HepG2 (cell line): ENCODE results near the gene C16orf95. TPM values are rescaled to one million over a fixed set of nuclear protein-coding genes. Genes with fewer than 3 reads are reported as not detected.

Experiments
- ATAC-seq: fragments of 200-7000 bp; cut with Tn5 transposase; 3 replicates; pipeline ENCODE4 v1.9.1; 2020; ENCODE audit warnings: mild to moderate bottlenecking, moderate library complexity
- BruUV-seq: library from RNA; stranded (reverse); fragments of 400-500 nt; replicated peaks from 2 replicates; lab custom pipeline; 2021; lab: Mats Ljungman, UMichigan
- CTCF ChIA-PET: fragments of 300-600 bp; formaldehyde crosslinking; extraction: SDS; loops from one replicate; lab custom pipeline; 2021; ENCODE audit warnings: low total read pairs, inconsistent platforms, low intra/inter-chr PET ratio; lab: Yijun Ruan, JAX
- POLR2A ChIA-PET: fragments of 350-600 bp; sonication (Branson Sonifier 250); formaldehyde crosslinking; loops from one replicate; lab custom pipeline; 2020; ENCODE audit warnings: antibody characterized with exemption, inconsistent platforms; lab: Yijun Ruan, JAX
- DNase-seq: peaks from one replicate; pipeline ENCODE4 v3.0.0-alpha.2; 2015; ENCODE audit warnings: low spot score
- FAIRE-seq: peaks from 3 replicates; lab custom pipeline; 2011; peaks lifted over from hg19 to GRCh38; lab: Jason Lieb, UNC
- H2AFZ ChIP-seq: one replicate; pipeline ENCODE4 v1.6.1; 2011; ENCODE audit warnings: low read length, inconsistent platforms
- H3K27ac ChIP-seq: fragments of 300-600 bp; 3 replicates; pipeline ENCODE4 v1.8.0; 2011; ENCODE audit warnings: mixed run types, mild to moderate bottlenecking, mixed read lengths, low read length, inconsistent platforms; ENCODE audit not compliant: insufficient read depth; ENCODE audit errors: extremely low read length
- H3K27me3 ChIP-seq, 2 experiments: fragments of 200-600 bp in 1 of 2; 2 replicates in 1 of 2; 3 replicates in 1 of 2; pipeline versions ENCODE4 v1.6.0 to v1.8.0; 2011; ENCODE audit warnings: low read length in 2 of 2, mild to moderate bottlenecking in 2 of 2, moderate library complexity in 2 of 2, inconsistent platforms in 1 of 2; ENCODE audit not compliant: insufficient read depth in 2 of 2, control insufficient read depth in 1 of 2
- H3K36me3 ChIP-seq, 2 experiments: fragments of 200-600 bp in 1 of 2; replicated peaks in 1 of 2; 2 replicates in 1 of 2; 3 replicates in 1 of 2; pipeline versions ENCODE4 v1.5.1 to v1.8.0; 2011; ENCODE audit warnings: low read length in 2 of 2, inconsistent platforms in 1 of 2; ENCODE audit not compliant: insufficient read depth in 2 of 2, control insufficient read depth in 1 of 2
- H3K4me1 ChIP-seq: 2 replicates; pipeline ENCODE4 v1.5.1; 2012; ENCODE audit warnings: low read length, inconsistent platforms; ENCODE audit not compliant: insufficient read depth
- H3K4me2 ChIP-seq: 2 replicates; pipeline ENCODE4 v1.6.0; 2011; ENCODE audit warnings: low read depth, low read length, inconsistent platforms
- H3K4me3 ChIP-seq, 3 experiments: fragments of 200-600 bp in 1 of 3; sonication (generic), shearing (Covaris generic) in 1 of 3; replicated peaks in 1 of 3; 2 replicates each; pipeline ENCODE4 v1.5.1; 2011 to 2016; ENCODE audit warnings: low read length in 3 of 3, inconsistent platforms in 2 of 3, low read depth in 2 of 3, mild to moderate bottlenecking in 2 of 3, control low read depth in 1 of 3, mixed read lengths in 1 of 3; ENCODE audit not compliant: insufficient read depth in 1 of 3
- H3K79me2 ChIP-seq: one replicate; pipeline ENCODE4 v1.6.1; 2011; ENCODE audit warnings: low read length, inconsistent platforms; ENCODE audit not compliant: insufficient read depth
- H3K9ac ChIP-seq: 2 replicates; pipeline ENCODE4 v1.6.0; 2011; ENCODE audit warnings: mild to moderate bottlenecking, low read depth, low read length, inconsistent platforms; ENCODE audit not compliant: insufficient read depth
- H3K9me3 ChIP-seq: 2 replicates; pipeline ENCODE4 v1.5.1; 2012; ENCODE audit warnings: mild to moderate bottlenecking, low read length
- H4K20me1 ChIP-seq: 2 replicates; pipeline ENCODE4 v1.6.0; 2011; ENCODE audit warnings: inconsistent platforms, mild to moderate bottlenecking, low read length, moderate library complexity; ENCODE audit not compliant: insufficient read depth
- ARHGAP35 ChIP-seq: sonication (generic); formaldehyde crosslinking; IDR thresholded peaks from 2 replicates; pipeline ENCODE4 v1.9.0; 2022; ENCODE audit warnings: mild to moderate bottlenecking, inconsistent platforms, moderate library complexity, missing genetic modification reagents, borderline replicate concordance
- HDAC6 ChIP-seq: fragments of 200-600 bp; sonication (generic); IDR thresholded peaks from 2 replicates; pipeline ENCODE4 v1.7.0; 2017; ENCODE audit warnings: mild to moderate bottlenecking, antibody characterized with exemption, low read length, low read depth
- HNRNPLL ChIP-seq: fragments of 200-400 bp; formaldehyde crosslinking; IDR thresholded peaks from 2 replicates; pipeline ENCODE4 v1.6.1; 2017; ENCODE audit warnings: mild to moderate bottlenecking, low read depth, low read length; ENCODE audit not compliant: poor library complexity, severe bottlenecking
- KLF16 ChIP-seq, 2 experiments: sonication (generic) in 1 of 2; formaldehyde crosslinking in 1 of 2; IDR thresholded peaks; 2 replicates each; pipeline versions ENCODE4 v1.6.1 to v1.8.0; 2016 to 2023; ENCODE audit warnings: missing genetic modification reagents in 2 of 2, missing compliant biosample characterization in 1 of 2
- MEIS1 ChIP-seq: sonication (generic); formaldehyde crosslinking; IDR thresholded peaks from 2 replicates; pipeline ENCODE4 v1.9.0; 2021; ENCODE audit warnings: mild to moderate bottlenecking, missing genetic modification reagents, moderate library complexity, borderline replicate concordance
- POLR2G ChIP-seq: fragments of 200-400 bp; formaldehyde crosslinking; IDR thresholded peaks from 2 replicates; pipeline ENCODE4 v1.6.1; 2018; ENCODE audit warnings: mild to moderate bottlenecking, low read depth, low read length, moderate library complexity
- RBM22 ChIP-seq: fragments of 200-400 bp; formaldehyde crosslinking; optimal IDR thresholded peaks from 2 replicates; pipeline ENCODE3; 2017; ENCODE audit warnings: mild to moderate bottlenecking, low read length, moderate library complexity
- TOE1 ChIP-seq: sonication (generic); formaldehyde crosslinking; IDR thresholded peaks from 2 replicates; pipeline ENCODE4 v1.4.0; 2020; ENCODE audit warnings: mild to moderate bottlenecking, missing genetic modification reagents
- ZNF30 ChIP-seq: sonication (generic); formaldehyde crosslinking; IDR thresholded peaks from 2 replicates; pipeline ENCODE4 v1.5.0; 2020; ENCODE audit warnings: mild to moderate bottlenecking, missing genetic modification reagents
- ZNF678 ChIP-seq: sonication (generic); formaldehyde crosslinking; IDR thresholded peaks from 2 replicates; pipeline ENCODE4 v1.4.0; 2020; ENCODE audit warnings: mild to moderate bottlenecking, missing genetic modification reagents
- WGBS: methylation state at CpG from one replicate; pipeline ENCODE4 v1.1.6; 2017; ENCODE audit warnings: low lambda C conversion rate; 5-methylcytosine and 5-hydroxymethylcytosine counted together
- in situ Hi-C: cut with HindIII; loops from 2 replicates; pipeline ENCODE4 v1.10.0; 2017; ENCODE audit warnings: low pct_unique_long_range_greater_than_20kb; ENCODE audit not compliant: extremely low pct_ligation_motif_present
- intact Hi-C: fragments of 100-400 bp; cut with micrococcal nuclease; formaldehyde crosslinking; loops from one replicate; pipeline ENCODE4 v1.10.0; 2022; ENCODE audit not compliant: unreplicated experiment
- polyA plus RNA-seq, 8 experiments: library from polyadenylated mRNA; depleted of rRNA in 3 of 8; stranded (reverse) in 7 of 8; unstranded in 1 of 8; fragments of >200 nt; fragmentation: Illumina TruSeq in 4 of 8; extraction: Trizol in 4 of 8; gene quantifications; 2 replicates each; pipeline versions ENCODE4 v1.2.1 to v1.2.3, GENCODE V29; 2011 to 2016; ENCODE audit warnings: low read depth in 4 of 8, missing spikeins in 1 of 8, mixed read lengths in 1 of 8; ENCODE audit not compliant: insufficient read depth in 1 of 8
- total RNA-seq, 5 experiments: library from RNA; depleted of rRNA; stranded (reverse); fragments of >200 nt; fragmentation: Illumina TruSeq; extraction: Trizol; gene quantifications; 2 replicates each; pipeline ENCODE4 v1.2.3, GENCODE V29; 2016; ENCODE audit warnings: low read depth in 1 of 5
- TF ChIP-seq, protein P1 (sequence below): sonication (generic); formaldehyde crosslinking; IDR thresholded peaks from 2 replicates; pipeline ENCODE4 v1.4.0; 2020; ENCODE audit warnings: mild to moderate bottlenecking, missing genetic modification reagents, borderline replicate concordance
- TF ChIP-seq, protein P2 (sequence below): sonication (generic); formaldehyde crosslinking; IDR thresholded peaks from 2 replicates; pipeline ENCODE4 v1.4.0; 2020; ENCODE audit warnings: missing genetic modification reagents
- TF ChIP-seq, protein P3 (sequence below): sonication (generic); formaldehyde crosslinking; IDR thresholded peaks from 2 replicates; pipeline ENCODE4 v1.5.1; 2020; ENCODE audit warnings: mild to moderate bottlenecking, moderate library complexity, missing genetic modification reagents

Gene C16orf95
- total and polyA plus RNA-seq, 2 of the 13 experiments (the other 11 are each of a cell fraction or from before 2014, with no cell fraction given), result 2.8 to 8.6 TPM

DNA sequence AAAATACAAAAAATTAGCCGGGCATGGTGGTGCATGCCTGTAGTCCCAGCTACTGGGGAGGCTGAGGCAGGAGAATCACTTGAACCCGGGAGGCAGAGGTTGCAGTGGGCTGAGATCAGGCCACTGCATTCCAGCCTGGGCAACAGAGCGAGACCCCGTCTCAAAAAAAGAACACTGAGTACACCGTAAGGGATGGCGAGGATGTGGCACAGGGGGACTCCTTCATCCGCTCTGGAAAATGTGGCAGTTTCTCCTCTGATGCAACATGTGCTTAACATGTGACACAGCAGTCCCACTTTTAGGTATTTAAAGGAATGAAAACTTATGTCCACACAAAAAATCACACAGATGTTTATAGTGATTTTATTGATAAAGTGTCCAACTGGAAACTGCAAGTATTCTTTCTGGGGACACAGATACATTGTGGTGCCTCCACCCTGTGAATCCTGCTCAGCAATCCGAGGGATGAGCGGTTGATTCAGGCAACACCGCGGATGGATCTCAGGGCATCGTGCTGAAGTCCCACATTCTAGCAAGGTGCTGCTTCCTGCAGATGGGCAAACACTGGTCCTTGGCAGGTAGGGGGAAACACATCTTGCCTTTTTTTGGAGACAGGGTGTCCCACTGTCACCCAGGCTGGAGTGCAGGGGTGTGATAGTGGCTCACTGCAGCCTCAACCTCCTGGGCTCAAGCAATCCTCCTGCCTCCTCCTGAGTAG lies 3.5 kb upstream of the C16orf95 start (continued):
- TF ChIP-seq HDAC6 (no peak), ZNF30 (CRISPR knock-in tag) (no peak)

DNA sequence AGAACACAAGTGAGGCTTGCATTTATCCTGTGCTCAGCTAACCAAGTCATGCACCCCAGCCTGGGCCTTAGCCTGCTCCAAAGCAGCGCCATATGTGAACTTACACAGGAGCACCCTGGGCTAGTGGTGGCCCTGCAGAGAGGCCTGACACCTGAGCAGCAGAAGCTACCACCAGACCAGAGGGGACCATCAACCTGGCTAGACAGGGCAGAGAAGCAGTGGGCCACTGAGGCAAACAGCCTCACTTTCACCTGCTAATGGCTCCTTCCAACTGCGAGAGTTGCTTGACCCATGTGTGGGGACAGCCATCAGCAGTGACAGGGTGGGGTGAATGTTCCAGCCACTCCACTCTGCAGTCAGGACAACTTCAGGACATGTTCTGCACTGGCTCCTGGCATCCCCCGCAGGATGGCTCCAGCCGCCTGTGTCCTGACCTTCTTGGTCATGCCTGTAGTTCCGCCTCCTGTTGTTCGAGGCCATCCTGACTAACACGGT lies 2.9 kb upstream of the C16orf95 start:
- peaks cover 5 to 18% of the 10 kb centered on the region in 2 experiments; a peak in 3 of 5 replicates for H3K36me3 ChIP-seq
- TF ChIP-seq, protein P1, sequence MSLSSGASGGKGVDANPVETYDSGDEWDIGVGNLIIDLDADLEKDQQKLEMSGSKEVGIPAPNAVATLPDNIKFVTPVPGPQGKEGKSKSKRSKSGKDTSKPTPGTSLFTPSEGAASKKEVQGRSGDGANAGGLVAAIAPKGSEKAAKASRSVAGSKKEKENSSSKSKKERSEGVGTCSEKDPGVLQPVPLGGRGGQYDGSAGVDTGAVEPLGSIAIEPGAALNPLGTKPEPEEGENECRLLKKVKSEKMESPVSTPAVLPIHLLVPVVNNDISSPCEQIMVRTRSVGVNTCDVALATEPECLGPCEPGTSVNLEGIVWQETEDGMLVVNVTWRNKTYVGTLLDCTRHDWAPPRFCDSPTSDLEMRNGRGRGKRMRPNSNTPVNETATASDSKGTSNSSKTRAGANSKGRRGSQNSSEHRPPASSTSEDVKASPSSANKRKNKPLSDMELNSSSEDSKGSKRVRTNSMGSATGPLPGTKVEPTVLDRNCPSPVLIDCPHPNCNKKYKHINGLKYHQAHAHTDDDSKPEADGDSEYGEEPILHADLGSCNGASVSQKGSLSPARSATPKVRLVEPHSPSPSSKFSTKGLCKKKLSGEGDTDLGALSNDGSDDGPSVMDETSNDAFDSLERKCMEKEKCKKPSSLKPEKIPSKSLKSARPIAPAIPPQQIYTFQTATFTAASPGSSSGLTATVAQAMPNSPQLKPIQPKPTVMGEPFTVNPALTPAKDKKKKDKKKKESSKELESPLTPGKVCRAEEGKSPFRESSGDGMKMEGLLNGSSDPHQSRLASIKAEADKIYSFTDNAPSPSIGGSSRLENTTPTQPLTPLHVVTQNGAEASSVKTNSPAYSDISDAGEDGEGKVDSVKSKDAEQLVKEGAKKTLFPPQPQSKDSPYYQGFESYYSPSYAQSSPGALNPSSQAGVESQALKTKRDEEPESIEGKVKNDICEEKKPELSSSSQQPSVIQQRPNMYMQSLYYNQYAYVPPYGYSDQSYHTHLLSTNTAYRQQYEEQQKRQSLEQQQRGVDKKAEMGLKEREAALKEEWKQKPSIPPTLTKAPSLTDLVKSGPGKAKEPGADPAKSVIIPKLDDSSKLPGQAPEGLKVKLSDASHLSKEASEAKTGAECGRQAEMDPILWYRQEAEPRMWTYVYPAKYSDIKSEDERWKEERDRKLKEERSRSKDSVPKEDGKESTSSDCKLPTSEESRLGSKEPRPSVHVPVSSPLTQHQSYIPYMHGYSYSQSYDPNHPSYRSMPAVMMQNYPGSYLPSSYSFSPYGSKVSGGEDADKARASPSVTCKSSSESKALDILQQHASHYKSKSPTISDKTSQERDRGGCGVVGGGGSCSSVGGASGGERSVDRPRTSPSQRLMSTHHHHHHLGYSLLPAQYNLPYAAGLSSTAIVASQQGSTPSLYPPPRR (CRISPR knock-in tag), result 0 out of 2 replicates have a peak, but pooled peaks have one; percentile 35
- TF ChIP-seq RBM22 (peak; percentile 97), KLF16 (CRISPR knock-in tag; IDR thresholded peaks at IDR 0.05) (no peak), POLR2G (peak; percentile 21; the same call in 1 of the 2 replicates), MEIS1 (CRISPR knock-in tag) (peak; percentile 33; the same call in 1 of the 2 replicates), HNRNPLL (no peak), ZNF678 (CRISPR knock-in tag) (no peak), TOE1 (no peak), ARHGAP35 (CRISPR knock-in tag) (no peak)
- TF ChIP-seq, protein P2, sequence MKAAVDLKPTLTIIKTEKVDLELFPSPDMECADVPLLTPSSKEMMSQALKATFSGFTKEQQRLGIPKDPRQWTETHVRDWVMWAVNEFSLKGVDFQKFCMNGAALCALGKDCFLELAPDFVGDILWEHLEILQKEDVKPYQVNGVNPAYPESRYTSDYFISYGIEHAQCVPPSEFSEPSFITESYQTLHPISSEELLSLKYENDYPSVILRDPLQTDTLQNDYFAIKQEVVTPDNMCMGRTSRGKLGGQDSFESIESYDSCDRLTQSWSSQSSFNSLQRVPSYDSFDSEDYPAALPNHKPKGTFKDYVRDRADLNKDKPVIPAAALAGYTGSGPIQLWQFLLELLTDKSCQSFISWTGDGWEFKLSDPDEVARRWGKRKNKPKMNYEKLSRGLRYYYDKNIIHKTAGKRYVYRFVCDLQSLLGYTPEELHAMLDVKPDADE (CRISPR knock-in tag), result no peak
- TF ChIP-seq, protein P3, sequence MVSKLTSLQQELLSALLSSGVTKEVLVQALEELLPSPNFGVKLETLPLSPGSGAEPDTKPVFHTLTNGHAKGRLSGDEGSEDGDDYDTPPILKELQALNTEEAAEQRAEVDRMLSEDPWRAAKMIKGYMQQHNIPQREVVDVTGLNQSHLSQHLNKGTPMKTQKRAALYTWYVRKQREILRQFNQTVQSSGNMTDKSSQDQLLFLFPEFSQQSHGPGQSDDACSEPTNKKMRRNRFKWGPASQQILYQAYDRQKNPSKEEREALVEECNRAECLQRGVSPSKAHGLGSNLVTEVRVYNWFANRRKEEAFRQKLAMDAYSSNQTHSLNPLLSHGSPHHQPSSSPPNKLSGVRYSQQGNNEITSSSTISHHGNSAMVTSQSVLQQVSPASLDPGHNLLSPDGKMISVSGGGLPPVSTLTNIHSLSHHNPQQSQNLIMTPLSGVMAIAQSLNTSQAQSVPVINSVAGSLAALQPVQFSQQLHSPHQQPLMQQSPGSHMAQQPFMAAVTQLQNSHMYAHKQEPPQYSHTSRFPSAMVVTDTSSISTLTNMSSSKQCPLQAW (CRISPR knock-in tag), result peak; percentile 17; the same call in 1 of the 2 replicates

More for the DNA sequence above, 2.9 kb upstream of the C16orf95 start:
- Histone ChIP-seq H2AFZ (no peak overlapping the region), H3K9me3 (no peaks in the 10 kb centered on the region), H3K27me3 (no peaks in the 10 kb centered on the region; a peak in 1 of 5 replicates), H3K4me3 (no peak overlapping the region), H3K9ac (no peak overlapping the region), H3K79me2 (peaks cover 17% of the 10 kb centered on the region), H3K4me2 (no peak overlapping the region), H3K4me1 (peaks cover 25% of the 10 kb centered on the region), H3K27ac (no peak overlapping the region), H4K20me1 (peaks cover 18% of the 10 kb centered on the region; the same call in 1 of the 2 replicates)
- FAIRE-seq (no peak), DNase-seq (no peak), ATAC-seq (no peak)
- ChIA-PET POLR2A (interaction anchor here (4.4 kb wide), 1 partner anchor 68 kb away, joined by 62 read pairs; no protein-coding TSS in a partner anchor), CTCF (no interaction called here)
- 99% methylated on average over 7 of the region's 7 CpGs for WGBS
- intact Hi-C loops, result loop anchor here (5.0 kb wide), 1 partner anchor 37 kb away; no protein-coding TSS in a partner anchor
- in situ Hi-C loops, result no loop called here
- no TSS peak for BruUV-seq
